Cardiac muscle cell (in vitro differentiated cells and primary cell): ENCODE results near the gene SENP8. TPM values are rescaled to one million over a fixed set of nuclear protein-coding genes. Genes with fewer than 3 reads are reported as not detected.

Source experiments
- DNase-seq, 2 donors: peaks; one replicate each; pipeline versions ENCODE4 v3.0.0 to v3.0.0-alpha.2; 2010 to 2017; ENCODE audit warnings: low read depth in 1 of 2, low spot score in 1 of 2
- H3K27ac ChIP-seq: fragments of 200-600 bp; sonication (generic); 2 replicates; pipeline ENCODE4 v1.5.1; 2016
- H3K27me3 ChIP-seq: fragments of 200-600 bp; sonication (generic); 2 replicates; pipeline ENCODE4 v1.6.0; 2016; ENCODE audit warnings: control low read depth
- H3K36me3 ChIP-seq: fragments of 200-600 bp; sonication (generic); 2 replicates; pipeline ENCODE4 v1.5.1; 2016; ENCODE audit warnings: control low read depth
- H3K4me1 ChIP-seq: fragments of 200-600 bp; sonication (generic); 2 replicates; pipeline ENCODE4 v1.8.1; 2017; ENCODE audit warnings: low read depth, mild to moderate bottlenecking, mixed run types
- H3K4me3 ChIP-seq: fragments of 200-600 bp; sonication (generic); 2 replicates; pipeline ENCODE4 v1.5.1; 2016; ENCODE audit warnings: mild to moderate bottlenecking
- H3K9me3 ChIP-seq: fragments of 200-600 bp; sonication (generic); 2 replicates; pipeline ENCODE4 v1.5.1; 2017; ENCODE audit warnings: low read depth, mild to moderate bottlenecking, control low read depth
- polyA plus RNA-seq: library from polyadenylated mRNA; unstranded; fragments of >200 nt; fragmentation: Nextera tagmentation; extraction: Ambion mirVana; gene quantifications from 2 replicates; pipeline ENCODE4 v1.2.1, GENCODE V29; 2016
- total RNA-seq: library from RNA; depleted of rRNA; stranded (reverse); fragments of >200 nt; gene quantifications from 2 replicates; pipeline ENCODE4 v1.2.3, GENCODE V29; 2016
- TF ChIP-seq, protein P1 (sequence below): IDR thresholded peaks from 2 replicates; pipeline ENCODE4 v1.5.1; 2012; ENCODE audit warnings: low read depth, mild to moderate bottlenecking, low read length

Gene SENP8
- total and polyA plus RNA-seq, 2 experiments from 2014 or later, result 4.6 to 11.0 TPM

DNA sequence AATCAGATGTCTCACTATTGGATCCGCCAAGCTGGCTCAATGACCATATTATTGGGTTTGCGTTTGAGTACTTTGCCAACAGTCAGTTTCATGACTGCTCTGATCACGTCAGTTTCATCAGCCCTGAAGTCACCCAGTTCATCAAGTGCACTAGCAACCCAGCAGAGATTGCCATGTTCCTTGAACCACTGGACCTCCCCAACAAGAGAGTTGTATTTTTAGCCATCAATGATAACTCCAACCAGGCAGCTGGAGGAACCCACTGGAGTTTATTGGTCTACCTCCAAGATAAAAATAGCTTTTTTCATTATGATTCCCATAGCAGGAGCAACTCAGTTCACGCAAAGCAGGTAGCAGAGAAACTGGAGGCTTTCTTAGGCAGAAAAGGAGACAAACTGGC, 21.5 kb downstream of the SENP8 start:
- TF ChIP-seq, protein P1, sequence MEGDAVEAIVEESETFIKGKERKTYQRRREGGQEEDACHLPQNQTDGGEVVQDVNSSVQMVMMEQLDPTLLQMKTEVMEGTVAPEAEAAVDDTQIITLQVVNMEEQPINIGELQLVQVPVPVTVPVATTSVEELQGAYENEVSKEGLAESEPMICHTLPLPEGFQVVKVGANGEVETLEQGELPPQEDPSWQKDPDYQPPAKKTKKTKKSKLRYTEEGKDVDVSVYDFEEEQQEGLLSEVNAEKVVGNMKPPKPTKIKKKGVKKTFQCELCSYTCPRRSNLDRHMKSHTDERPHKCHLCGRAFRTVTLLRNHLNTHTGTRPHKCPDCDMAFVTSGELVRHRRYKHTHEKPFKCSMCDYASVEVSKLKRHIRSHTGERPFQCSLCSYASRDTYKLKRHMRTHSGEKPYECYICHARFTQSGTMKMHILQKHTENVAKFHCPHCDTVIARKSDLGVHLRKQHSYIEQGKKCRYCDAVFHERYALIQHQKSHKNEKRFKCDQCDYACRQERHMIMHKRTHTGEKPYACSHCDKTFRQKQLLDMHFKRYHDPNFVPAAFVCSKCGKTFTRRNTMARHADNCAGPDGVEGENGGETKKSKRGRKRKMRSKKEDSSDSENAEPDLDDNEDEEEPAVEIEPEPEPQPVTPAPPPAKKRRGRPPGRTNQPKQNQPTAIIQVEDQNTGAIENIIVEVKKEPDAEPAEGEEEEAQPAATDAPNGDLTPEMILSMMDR, result no peak
- H3K4me1 ChIP-seq, result peaks cover 40% of the 10 kb centered on the region
- H3K27ac ChIP-seq, result peak overlapping the region; percentile 94
- no peak for DNase-seq
- H3K36me3 ChIP-seq, result no peaks in the 10 kb centered on the region
- H3K4me3 ChIP-seq, result no peak overlapping the region
- H3K27me3 ChIP-seq, result no peaks in the 10 kb centered on the region
- H3K9me3 ChIP-seq, result no peaks in the 10 kb centered on the region

DNA sequence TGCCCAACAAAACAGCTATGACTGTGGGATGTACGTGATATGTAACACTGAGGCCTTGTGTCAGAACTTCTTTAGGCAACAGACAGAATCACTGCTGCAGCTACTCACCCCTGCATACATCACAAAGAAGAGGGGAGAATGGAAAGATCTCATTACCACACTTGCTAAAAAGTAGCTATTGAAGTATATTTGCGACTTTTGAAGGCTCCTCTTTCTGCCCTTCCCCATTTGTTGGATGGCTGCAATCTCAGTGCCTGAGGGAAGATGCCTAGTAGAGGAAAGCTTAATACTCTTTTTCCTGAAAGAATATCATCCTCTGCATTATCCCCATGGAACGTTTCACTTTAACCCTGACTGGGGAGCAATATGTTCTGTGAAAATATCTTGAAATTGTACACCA, 21.9 kb downstream of the SENP8 start:
- Histone ChIP-seq H3K4me1 (peaks cover 42% of the 10 kb centered on the region), H3K27ac (peak overlapping the region; percentile 94), H3K9me3 (no peaks in the 10 kb centered on the region), H3K27me3 (no peaks in the 10 kb centered on the region), H3K36me3 (no peaks in the 10 kb centered on the region), H3K4me3 (no peak overlapping the region)
- no peak for DNase-seq
- TF ChIP-seq, protein P1, result no peak

DNA sequence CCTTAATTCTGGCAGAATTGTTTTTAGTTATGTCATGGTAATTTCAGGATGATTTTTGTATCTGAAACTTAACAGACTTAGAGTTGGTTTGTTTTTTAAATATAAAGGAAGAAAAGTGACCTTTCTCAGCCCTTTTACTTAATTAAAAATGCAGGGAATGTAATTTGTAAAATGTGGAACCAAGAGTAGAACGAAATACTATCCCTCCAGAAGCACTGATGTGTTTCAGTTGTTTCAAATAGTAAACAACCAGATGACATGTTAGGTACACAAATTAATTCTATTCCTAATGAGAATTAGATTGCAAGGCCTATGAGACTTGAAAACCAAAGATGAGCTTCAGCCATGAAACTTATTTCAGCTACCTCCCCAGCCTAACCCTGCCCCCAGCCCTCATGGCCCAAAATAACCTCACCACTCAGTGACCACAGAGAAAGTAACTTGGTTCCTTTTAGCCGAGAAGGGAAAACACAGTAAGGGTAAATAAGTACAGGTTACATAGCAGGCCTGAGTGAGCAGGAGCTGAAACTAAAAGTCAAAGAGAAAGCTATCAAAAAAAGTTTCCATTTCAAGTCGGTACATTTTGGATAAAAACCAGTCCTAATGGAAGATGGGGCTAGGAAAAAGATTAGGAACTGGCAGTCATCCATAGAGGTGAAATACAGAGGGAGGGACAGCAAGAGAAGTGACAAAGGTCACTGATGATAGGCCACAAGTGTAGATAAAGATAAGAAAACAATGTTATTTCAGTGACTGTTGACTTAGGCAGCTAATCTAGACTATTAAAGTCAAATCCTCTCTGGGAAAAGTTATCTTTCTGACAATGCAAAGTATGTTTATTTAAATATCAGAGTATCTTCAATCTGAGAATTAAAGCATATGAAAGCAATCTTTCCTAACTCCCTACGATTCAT, 23.2 kb downstream of the SENP8 start:
- no peaks in the 10 kb centered on the region for H3K36me3 ChIP-seq
- TF ChIP-seq, protein P1, result no peak
- peak overlapping the region; percentile 7 for H3K4me3 ChIP-seq
- no peaks in the 10 kb centered on the region for H3K27me3 ChIP-seq
- H3K4me1 ChIP-seq, result peaks cover 46% of the 10 kb centered on the region
- H3K9me3 ChIP-seq, result no peaks in the 10 kb centered on the region
- H3K27ac ChIP-seq, result peak overlapping the region; percentile 94
- peak; percentile 4 to 44 for DNase-seq

DNA sequence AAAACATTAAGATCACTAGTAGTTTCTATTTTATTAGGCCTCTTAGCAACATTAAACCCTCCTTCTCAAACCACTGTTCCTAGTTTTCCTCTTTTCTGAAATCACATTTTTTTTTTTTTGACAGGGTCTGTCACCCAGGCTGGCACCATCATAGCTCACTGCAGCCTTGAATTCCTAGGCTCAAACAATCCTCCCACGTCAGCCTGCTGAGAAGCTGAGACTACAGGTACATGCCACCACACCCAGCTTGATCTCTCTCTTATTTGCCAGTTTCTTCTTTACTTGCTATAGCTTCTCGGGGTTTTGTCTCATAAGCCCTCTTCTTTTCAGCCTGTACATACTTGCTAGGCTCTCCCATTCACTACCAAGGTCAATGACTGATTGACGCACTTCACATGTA, 28.0 kb downstream of the SENP8 start:
- no peak for DNase-seq
- TF ChIP-seq, protein P1, result no peak
- no peaks in the 10 kb centered on the region for H3K36me3 ChIP-seq

DNA sequence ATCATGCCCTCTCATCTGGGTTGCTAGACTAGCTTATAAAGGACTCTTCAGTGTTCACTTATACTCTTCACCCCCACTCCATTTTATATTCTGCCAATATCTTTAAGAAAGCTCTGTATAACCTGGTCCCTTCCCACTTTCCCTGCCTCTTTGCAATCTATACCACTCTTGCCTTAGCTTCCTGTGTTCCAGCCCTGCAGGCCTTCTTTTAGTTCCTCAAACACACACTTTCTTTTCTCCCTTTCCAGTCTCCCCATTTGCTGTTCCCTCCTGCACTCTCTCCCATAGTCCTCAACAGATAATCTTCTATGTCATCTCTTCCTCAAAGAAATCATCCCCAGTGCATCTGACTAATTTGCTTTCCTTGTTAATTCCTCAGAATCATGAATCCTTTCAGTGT, 28.7 kb downstream of the SENP8 start:
- TF ChIP-seq, protein P1, result no peak
- no peak for DNase-seq
- Histone ChIP-seq H3K27ac (no peak overlapping the region), H3K4me3 (no peak overlapping the region), H3K27me3 (no peaks in the 10 kb centered on the region), H3K4me1 (peaks cover 19% of the 10 kb centered on the region), H3K36me3 (no peaks in the 10 kb centered on the region), H3K9me3 (no peaks in the 10 kb centered on the region)

More for the DNA sequence above, 28.0 kb downstream of the SENP8 start:
- H3K4me1 ChIP-seq, result peaks cover 25% of the 10 kb centered on the region
- H3K9me3 ChIP-seq, result no peaks in the 10 kb centered on the region
- no peak overlapping the region for H3K27ac ChIP-seq
- no peak overlapping the region for H3K4me3 ChIP-seq
- no peaks in the 10 kb centered on the region for H3K27me3 ChIP-seq
